SK-N-SH (cell line): ENCODE measurements around the gene COL12A1. TPM values are rescaled to one million over a fixed set of nuclear protein-coding genes. Genes with fewer than 3 reads are reported as not detected.
A peak's percentile ranks its signal among the peaks of the same experiment; 100 is the strongest.

ENCODE experiments used
- CTCF ChIA-PET: fragments of 300-600, 350-600 bp; formaldehyde crosslinking; extraction: SDS; loops from one replicate; lab custom pipeline; 2021; lab: Yijun Ruan, JAX
- POLR2A ChIA-PET: fragments of 350-600 bp; sonication (Branson Sonifier 250); formaldehyde crosslinking; extraction: SDS; loops from one replicate; lab custom pipeline; 2020; ENCODE audit warnings: antibody characterized with exemption, inconsistent platforms; lab: Yijun Ruan, JAX
- DNase-seq: peaks from one replicate; pipeline ENCODE4 v3.0.0; 2012
- H2AFZ ChIP-seq: fragments of 200-600 bp; sonication (generic); 2 replicates; pipeline ENCODE4 v1.8.1; 2016; ENCODE audit warnings: antibody characterized with exemption, mild to moderate bottlenecking, low read depth
- H3F3A ChIP-seq: fragments of 200-600 bp; sonication (generic); replicated peaks from 2 replicates; pipeline ENCODE3; 2016; ENCODE audit warnings: antibody characterized with exemption, mild to moderate bottlenecking; ENCODE audit not compliant: insufficient read depth
- H3K27ac ChIP-seq, 2 experiments: fragments of 200-500 bp in 1 of 2; fragments of 200-600 bp in 1 of 2; sonication (Bioruptor generic) in 1 of 2; sonication (generic), shearing (Covaris generic) in 1 of 2; 2 replicates each; pipeline versions ENCODE4 v1.5.1 to v1.6.1; 2014 to 2016; ENCODE audit warnings: low read depth in 2 of 2, inconsistent platforms in 1 of 2, low read length in 1 of 2, mild to moderate bottlenecking in 1 of 2, mixed read lengths in 1 of 2
- H3K27me3 ChIP-seq: fragments of 200-600 bp; sonication (generic), shearing (Covaris generic); 2 replicates; pipeline ENCODE4 v1.6.1; 2016; ENCODE audit warnings: mixed run types; ENCODE audit not compliant: insufficient read depth
- H3K36me3 ChIP-seq, 2 experiments: fragments of 200-500 bp in 1 of 2; fragments of 200-600 bp in 1 of 2; sonication (Bioruptor generic) in 1 of 2; sonication (generic) in 1 of 2; replicated peaks in 1 of 2; 2 replicates each; pipeline versions ENCODE3 to v1.5.1; 2014 to 2016; ENCODE audit warnings: low read length in 1 of 2, mild to moderate bottlenecking in 1 of 2; ENCODE audit not compliant: insufficient read depth in 2 of 2, control insufficient read depth in 1 of 2
- H3K4me1 ChIP-seq, 2 experiments: fragments of 200-500 bp in 1 of 2; fragments of 200-600 bp in 1 of 2; sonication (Bioruptor generic) in 1 of 2; sonication (generic), shearing (Covaris generic) in 1 of 2; 2 replicates each; pipeline versions ENCODE4 v1.5.1 to v1.6.1; 2014 to 2016; ENCODE audit warnings: low read depth in 1 of 2, low read length in 1 of 2, mixed run types in 1 of 2; ENCODE audit not compliant: insufficient read depth in 2 of 2, control insufficient read depth in 1 of 2
- H3K4me2 ChIP-seq: fragments of 200-600 bp; sonication (generic), shearing (Covaris generic); 2 replicates; pipeline ENCODE4 v1.6.1; 2017; ENCODE audit warnings: mixed run types
- H3K4me3 ChIP-seq, 2 experiments: fragments of 200-500 bp in 1 of 2; fragments of 200-600 bp in 1 of 2; sonication (Bioruptor generic) in 1 of 2; sonication (generic), shearing (Covaris generic) in 1 of 2; 2 replicates each; pipeline versions ENCODE4 v1.5.1 to v1.8.1; 2014 to 2016; ENCODE audit warnings: low read depth in 2 of 2, inconsistent platforms in 1 of 2, low read length in 1 of 2, mild to moderate bottlenecking in 1 of 2, mixed read lengths in 1 of 2, moderate library complexity in 1 of 2
- H3K79me2 ChIP-seq: fragments of 200-600 bp; sonication (generic); 2 replicates; pipeline ENCODE4 v1.8.1; 2017; ENCODE audit warnings: mild to moderate bottlenecking; ENCODE audit not compliant: insufficient read depth
- H3K9ac ChIP-seq: fragments of 200-600 bp; sonication (generic); 2 replicates; pipeline ENCODE4 v1.6.1; 2017; ENCODE audit warnings: mixed run types
- H3K9me2 ChIP-seq: fragments of 200-600 bp; sonication (generic); 2 replicates; pipeline ENCODE4 v1.6.1; 2017; ENCODE audit warnings: mixed run types
- H3K9me3 ChIP-seq: fragments of 200-600 bp; sonication (generic); 2 replicates; pipeline ENCODE4 v1.6.1; 2017; ENCODE audit warnings: mixed run types, mild to moderate bottlenecking, moderate library complexity
- H4K20me1 ChIP-seq: fragments of 200-600 bp; sonication (generic); 2 replicates; pipeline ENCODE4 v1.6.1; 2017; ENCODE audit warnings: mild to moderate bottlenecking, mixed run types; ENCODE audit not compliant: insufficient read depth
- EP300 ChIP-seq, 2 experiments: IDR thresholded peaks; 2 replicates each; pipeline versions ENCODE4 v1.4.0 to v1.6.1; 2012; ENCODE audit warnings: borderline replicate concordance in 1 of 2, low read depth in 1 of 2, low read length in 1 of 2
- FOSL2 ChIP-seq: IDR thresholded peaks from 2 replicates; pipeline ENCODE4 v1.4.0; 2012; ENCODE audit warnings: low read depth, mild to moderate bottlenecking, moderate library complexity, borderline replicate concordance
- FOXJ3 ChIP-seq: sonication (generic); formaldehyde crosslinking; IDR thresholded peaks from 2 replicates; pipeline ENCODE4 v1.5.1; 2020; ENCODE audit warnings: mild to moderate bottlenecking, missing genetic modification reagents
- GATA2 ChIP-seq: sonication (generic); formaldehyde crosslinking; IDR thresholded peaks from 2 replicates; pipeline ENCODE4 v1.5.0; 2020; ENCODE audit warnings: mild to moderate bottlenecking, missing genetic modification reagents
- JUND ChIP-seq: IDR thresholded peaks from 2 replicates; pipeline ENCODE4 v1.4.0; 2012
- MAX ChIP-seq: IDR thresholded peaks from 2 replicates; pipeline ENCODE4 v1.4.0; 2012; ENCODE audit warnings: low read depth
- MXI1 ChIP-seq: IDR thresholded peaks from 2 replicates; pipeline ENCODE4 v1.6.1; 2012; ENCODE audit warnings: mild to moderate bottlenecking, low read depth, low read length, improper control_type of control experiment
- NFIC ChIP-seq: IDR thresholded peaks from 2 replicates; pipeline ENCODE4 v1.4.0; 2012; ENCODE audit warnings: borderline replicate concordance
- NRF1 ChIP-seq: IDR thresholded peaks from 2 replicates; pipeline ENCODE4 v1.6.1; 2012; ENCODE audit warnings: low read depth, mild to moderate bottlenecking, low read length
- PBX3 ChIP-seq: IDR thresholded peaks from 2 replicates; pipeline ENCODE4; 2012
- POLR2AphosphoS5 ChIP-seq: IDR thresholded peaks from 2 replicates; pipeline ENCODE4 v1.6.1; 2012; ENCODE audit warnings: low read depth, low read length
- RAD21 ChIP-seq: IDR thresholded peaks from 2 replicates; pipeline ENCODE4 v1.6.1; 2012; ENCODE audit warnings: mild to moderate bottlenecking, low read length
- RFX5 ChIP-seq: IDR thresholded peaks from 2 replicates; pipeline ENCODE4 v1.6.1; 2012; ENCODE audit warnings: mild to moderate bottlenecking, improper control_type of control experiment, low read length
- RXRA ChIP-seq: IDR thresholded peaks from 2 replicates; pipeline ENCODE4 v1.4.0; 2012; ENCODE audit warnings: low read depth, mild to moderate bottlenecking, borderline replicate concordance
- SIN3A ChIP-seq: IDR thresholded peaks from 2 replicates; pipeline ENCODE4 v1.6.1; 2012; ENCODE audit warnings: low read depth, mild to moderate bottlenecking, low read length, moderate library complexity, borderline replicate concordance
- TAF1 ChIP-seq: IDR thresholded peaks from 2 replicates; pipeline ENCODE4 v1.6.1; 2012; ENCODE audit warnings: low read depth, mild to moderate bottlenecking, low read length, moderate library complexity, borderline replicate concordance
- TEAD4 ChIP-seq: IDR thresholded peaks from 2 replicates; pipeline ENCODE4 v1.4.0; 2012; ENCODE audit warnings: mild to moderate bottlenecking, borderline replicate concordance; ENCODE audit not compliant: insufficient read depth
- YY1 ChIP-seq: IDR thresholded peaks from 2 replicates; pipeline ENCODE4 v1.4.0; 2012; ENCODE audit warnings: low read depth, mild to moderate bottlenecking
- WGBS: methylation state at CpG from one replicate; pipeline ENCODE4 v1.1.6; 2017; ENCODE audit warnings: low lambda C conversion rate; 5-methylcytosine and 5-hydroxymethylcytosine counted together
- polyA plus RNA-seq, 3 experiments: library from polyadenylated mRNA; depleted of rRNA; stranded (reverse); fragments of >200 nt; gene quantifications; 2 replicates each; pipeline ENCODE4 v1.2.3, GENCODE V29; 2012

Gene COL12A1
- polyA plus RNA-seq, 1 of the 3 experiments (the other 2 are of a cell fraction), result 0.03 TPM

GRCh38 chr6:75085931-75086635 lies 119.8 kb downstream of the COL12A1 start:
- H3K36me3 ChIP-seq, result no peaks in the 10 kb centered on the region
- H3K9me2 ChIP-seq, result no peaks in the 10 kb centered on the region

GRCh38 chr6:75084872-75085381 lies 120.9 kb downstream of the COL12A1 start:
- POLR2A ChIA-PET, result no interaction called here
- Histone ChIP-seq H2AFZ (no peak overlapping the region), H3K9ac (no peak overlapping the region), H3K27me3 (peaks cover 40% of the 10 kb centered on the region; the same call in 1 of the 2 replicates), H3K79me2 (no peaks in the 10 kb centered on the region), H3F3A (no peaks in the 10 kb centered on the region), H3K9me3 (no peaks in the 10 kb centered on the region), H3K4me3 (peak overlapping the region in 1 of 2 experiments; percentile 19; a peak in 1 of 4 replicates), H3K36me3 (no peaks in the 10 kb centered on the region), H3K4me2 (no peak overlapping the region), H3K27ac (no peak overlapping the region), H3K4me1 (no peaks in the 10 kb centered on the region), H3K9me2 (no peaks in the 10 kb centered on the region), H4K20me1 (no peaks in the 10 kb centered on the region)
- no peak for DNase-seq
- whole genome bisulfite sequencing, result 16% methylated on average over 6 of the region's 33 CpGs
- no peak for TF ChIP-seq TAF1
- no peak for TF ChIP-seq RAD21
- no peak for TF ChIP-seq MXI1
- no peak for TF ChIP-seq RXRA
- no peak for TF ChIP-seq NFIC
- TF ChIP-seq POLR2AphosphoS5, result no peak
- no peak for TF ChIP-seq FOSL2
- no peak for TF ChIP-seq RFX5
- TF ChIP-seq YY1, result no peak
- no peak for TF ChIP-seq SIN3A
- TF ChIP-seq NRF1, result no peak
- TF ChIP-seq JUND, result no peak
- TF ChIP-seq EP300 (IDR thresholded peaks at IDR 0.05; ENCODE audit: borderline replicate concordance in 1 of 2, low read depth in 1 of 2, low read length in 1 of 2), result no peak
- CTCF ChIA-PET, result no interaction called here

More at GRCh38 chr6:75085931-75086635, 119.8 kb downstream of the COL12A1 start:
- no peak for TF ChIP-seq EP300 (IDR thresholded peaks at IDR 0.05; ENCODE audit: borderline replicate concordance in 1 of 2, low read depth in 1 of 2, low read length in 1 of 2)
- TF ChIP-seq SIN3A, result no peak
- no peak for TF ChIP-seq FOXJ3
- TF ChIP-seq TEAD4, result no peak
- no peak for TF ChIP-seq MAX
- no peak for TF ChIP-seq GATA2 (CRISPR knock-in tag)
- TF ChIP-seq PBX3, result no peak
- TF ChIP-seq, all 33 proteins: peak for 0
- Histone ChIP-seq H3K79me2 (no peaks in the 10 kb centered on the region), H2AFZ (no peak overlapping the region), H3K4me1 (no peaks in the 10 kb centered on the region), H3K27me3 (peaks cover 40% of the 10 kb centered on the region; the same call in 1 of the 2 replicates), H3K9ac (no peak overlapping the region), H3K4me2 (no peak overlapping the region), H3K27ac (no peak overlapping the region), H3F3A (no peaks in the 10 kb centered on the region), H3K9me3 (no peaks in the 10 kb centered on the region), H3K4me3 (no peak overlapping the region), H4K20me1 (no peaks in the 10 kb centered on the region)
- ChIA-PET CTCF (no interaction called here), POLR2A (no interaction called here)
- 48% methylated on average over 13 of the region's 13 CpGs for WGBS
- no peak for DNase-seq
